IMR-90 (cell line): ENCODE results near the gene PEF1.

ENCODE experiments used
- BHLHE40 ChIP-seq: fragments of 150-350 bp; IDR thresholded peaks from 2 replicates; pipeline ENCODE4 v1.6.1; 2016; ENCODE audit warnings: mild to moderate bottlenecking, low read depth, low read length
- CEBPB ChIP-seq: IDR thresholded peaks from 2 replicates; pipeline ENCODE4 v1.6.1; 2012; ENCODE audit warnings: low read depth, low read length, improper control_type of control experiment
- CTCF ChIP-seq: conservative IDR thresholded peaks from 2 replicates; pipeline ENCODE4 v1.5.1; 2012; ENCODE audit warnings: mild to moderate bottlenecking, low read depth, low read length, improper control_type of control experiment
- ELK1 ChIP-seq: fragments of 150-350 bp; IDR thresholded peaks from 2 replicates; pipeline ENCODE4 v1.6.1; 2016; ENCODE audit warnings: low read depth, mild to moderate bottlenecking, low read length, moderate library complexity, borderline replicate concordance
- FOS ChIP-seq: fragments of 150-350 bp; IDR thresholded peaks from 2 replicates; pipeline ENCODE4 v1.6.1; 2016; ENCODE audit warnings: low read depth, low read length
- MAFK ChIP-seq: IDR thresholded peaks from 2 replicates; pipeline ENCODE4 v1.6.1; 2012; ENCODE audit warnings: low read depth, low read length, improper control_type of control experiment
- MAZ ChIP-seq: IDR thresholded peaks from 2 replicates; pipeline ENCODE4 v1.6.1; 2012; ENCODE audit warnings: low read depth, mild to moderate bottlenecking, low read length, improper control_type of control experiment, moderate library complexity, borderline replicate concordance
- MXI1 ChIP-seq: IDR thresholded peaks from 2 replicates; pipeline ENCODE4 v1.6.1; 2012; ENCODE audit warnings: low read depth, mild to moderate bottlenecking, low read length, moderate library complexity, borderline replicate concordance
- POLR2A ChIP-seq: IDR thresholded peaks from 2 replicates; pipeline ENCODE4 v1.6.1; 2012; ENCODE audit warnings: mild to moderate bottlenecking, low read depth, low read length
- RAD21 ChIP-seq: IDR thresholded peaks from 2 replicates; pipeline ENCODE4 v1.6.1; 2012; ENCODE audit warnings: low read length, improper control_type of control experiment
- RCOR1 ChIP-seq: IDR thresholded peaks from 2 replicates; pipeline ENCODE4 v1.6.1; 2012; ENCODE audit warnings: mild to moderate bottlenecking, low read length, improper control_type of control experiment; ENCODE audit not compliant: insufficient replicate concordance
- RFX5 ChIP-seq: IDR thresholded peaks from 2 replicates; pipeline ENCODE4 v1.8.0; 2012; ENCODE audit warnings: low read depth, mild to moderate bottlenecking, low read length, moderate library complexity
- SMC3 ChIP-seq: fragments of 150-350 bp; IDR thresholded peaks from 2 replicates; pipeline ENCODE4 v1.6.1; 2016; ENCODE audit warnings: low read depth, mild to moderate bottlenecking, antibody characterized with exemption, low read length, moderate library complexity

GRCh38 chr1:31655104-31655503 lies 10.4 kb upstream of the PEF1 start:
- TF ChIP-seq POLR2A (no peak), CTCF (no peak), RCOR1 (no peak), MXI1 (no peak), RAD21 (no peak), BHLHE40 (no peak), FOS (no peak), CEBPB (no peak), ELK1 (no peak), RFX5 (no peak), MAFK (no peak), SMC3 (no peak), MAZ (no peak)
